HG02870 (cell line): ENCODE data around the gene TUBA8.
"Not testable (repeated sequence)": the region's sequence is repeated elsewhere in the genome, so short reads cannot be mapped to it uniquely, and the experiment has no call there.

ENCODE experiments used
- ATAC-seq: cut with Tn5 transposase; IDR thresholded peaks from one replicate; pipeline ENCODE4 v1.9.1; 2021; ENCODE audit warnings: mild to moderate bottlenecking, moderate library complexity; ENCODE audit not compliant: unreplicated experiment

The TUBA8 gene

GRCh38 chr22:18110194-18110953, at the start of gene TUBA8:
TUBA8 (plus strand) TSS chr22:18110809; CDS start chr22:18110866, 57 bp downstream.
- ATAC-seq = no peak

- no peak for ATAC-seq
These were observed 48.2 kb upstream of the TUBA8 start for GRCh38 chr22:18062421-18062820.

GRCh38 chr22:18063306-18063705, 47.3 kb upstream of the TUBA8 start:
- no peak for ATAC-seq

GRCh38 chr22:18063715-18064114, 46.9 kb upstream of the TUBA8 start:
- not testable (repeated sequence) for ATAC-seq

- ATAC-seq = no peak
These were observed 46.0 kb upstream of the TUBA8 start for GRCh38 chr22:18064636-18065035.

- ATAC-seq = no peak
These were observed 45.4 kb upstream of the TUBA8 start for GRCh38 chr22:18065256-18065655.

GRCh38 chr22:18066181-18066859, 44.3 kb upstream of the TUBA8 start:
- no peak for ATAC-seq

GRCh38 chr22:18067121-18067520, 43.5 kb upstream of the TUBA8 start:
- ATAC-seq = no peak

- no peak for ATAC-seq
These were observed 42.9 kb upstream of the TUBA8 start for GRCh38 chr22:18067548-18068341.

GRCh38 chr22:18068381-18068988, 42.1 kb upstream of the TUBA8 start:
- no peak for ATAC-seq

GRCh38 chr22:18069041-18069440, 41.6 kb upstream of the TUBA8 start:
- ATAC-seq = no peak

- ATAC-seq = no peak
These were observed 40.6 kb upstream of the TUBA8 start for GRCh38 chr22:18070041-18070440.

- no peak for ATAC-seq
These were observed 39.9 kb upstream of the TUBA8 start for GRCh38 chr22:18070556-18071306.

GRCh38 chr22:18071307-18071967, 39.2 kb upstream of the TUBA8 start:
- not testable (repeated sequence) for ATAC-seq

GRCh38 chr22:18071968-18072310, 38.7 kb upstream of the TUBA8 start:
- ATAC-seq = no peak

- no peak for ATAC-seq
These were observed 37.1 kb upstream of the TUBA8 start for GRCh38 chr22:18073467-18073866.

GRCh38 chr22:18073927-18074326, 36.7 kb upstream of the TUBA8 start:
- not testable (repeated sequence) for ATAC-seq

- no peak for ATAC-seq
These were observed 35.4 kb upstream of the TUBA8 start for GRCh38 chr22:18075101-18075719.

- no peak for ATAC-seq
These were observed 34.7 kb upstream of the TUBA8 start for GRCh38 chr22:18075720-18076497.
